GM19025 (cell line): ENCODE measurements around the gene RALGPS2.

Source experiments
- ATAC-seq: cut with Tn5 transposase; IDR thresholded peaks from one replicate; pipeline ENCODE4 v1.9.1; 2021; ENCODE audit warnings: mild to moderate bottlenecking, low read depth, moderate library complexity; ENCODE audit not compliant: unreplicated experiment

The RALGPS2 gene

DNA sequence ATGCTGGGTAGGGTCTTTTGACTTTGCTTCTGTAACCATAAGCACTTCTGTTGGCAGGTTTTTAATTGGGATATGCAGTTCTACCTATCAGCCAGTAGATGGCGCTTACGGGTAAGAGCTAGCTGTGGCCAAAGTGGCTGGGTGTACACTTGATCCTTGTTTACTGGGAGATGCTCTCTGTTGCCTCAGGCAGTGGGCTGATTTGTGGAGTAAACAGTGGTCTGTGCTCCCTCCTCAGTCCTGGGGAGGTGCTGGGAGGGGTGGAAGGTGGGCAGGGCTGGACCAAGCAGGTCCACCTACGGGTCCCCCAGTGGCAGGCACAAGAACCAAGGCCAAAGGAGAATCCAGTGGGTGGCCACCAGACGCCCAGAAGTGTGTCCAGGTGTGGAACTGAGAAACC lies 43.4 kb downstream of the RALGPS2 start:
- ATAC-seq: no peak

DNA sequence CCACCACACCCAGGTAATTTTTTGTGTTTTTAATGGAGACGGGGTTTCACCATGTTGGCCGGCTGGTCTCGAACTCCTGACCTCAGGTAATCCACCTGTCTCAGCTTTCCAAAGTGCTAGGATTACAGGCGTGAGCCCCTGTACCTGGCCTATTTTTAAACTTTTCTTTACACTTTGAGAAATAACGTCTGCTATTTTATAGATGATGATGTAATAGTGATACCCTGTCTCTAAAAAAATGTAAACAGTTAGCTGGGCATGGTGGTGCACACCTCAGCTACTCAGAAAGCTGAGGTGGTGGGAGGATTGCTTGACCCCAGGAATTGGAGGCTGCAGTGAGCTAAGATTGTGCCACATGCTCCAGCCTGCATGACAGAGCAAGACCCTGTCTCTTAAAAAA lies 47.9 kb downstream of the RALGPS2 start:
- no peak for ATAC-seq

DNA sequence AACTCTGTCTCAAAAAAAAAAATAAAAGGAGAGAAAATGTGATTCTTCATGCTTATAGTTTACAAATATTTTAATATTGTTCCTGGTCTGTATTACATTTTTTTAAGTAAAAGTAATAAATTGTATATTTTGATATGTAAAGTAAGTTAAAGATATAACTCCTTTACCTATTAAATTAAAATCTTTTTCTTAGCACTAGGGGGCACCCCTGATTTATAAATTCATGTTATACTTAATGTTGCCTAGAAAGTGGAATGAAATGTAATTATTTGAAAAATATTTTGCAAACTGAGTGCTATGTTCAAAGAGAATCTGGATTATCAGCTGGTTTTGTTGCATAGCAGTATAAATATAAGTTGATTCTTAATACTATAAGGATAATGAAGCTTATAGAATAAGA lies 49.2 kb downstream of the RALGPS2 start:
- no peak for ATAC-seq

DNA sequence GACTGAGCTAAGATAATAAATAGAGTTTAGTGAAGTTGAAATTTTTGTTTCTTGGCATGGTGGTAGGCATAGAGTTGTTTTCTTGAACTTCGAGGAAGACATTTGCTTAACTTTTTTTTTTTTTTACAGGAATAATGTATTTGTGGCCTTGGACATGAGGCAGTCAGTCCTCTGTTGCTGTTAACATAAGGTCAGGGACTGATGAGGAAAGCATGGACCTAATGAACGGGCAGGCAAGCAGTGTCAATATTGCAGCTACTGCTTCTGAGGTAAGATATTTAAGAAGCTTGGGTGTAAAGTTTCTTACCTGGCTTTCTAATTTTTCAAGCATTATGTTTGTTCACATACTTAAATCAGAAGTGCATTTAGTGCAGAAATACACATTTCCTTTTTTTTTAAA lies 51.5 kb downstream of the RALGPS2 start:
- ATAC-seq: no peak

DNA sequence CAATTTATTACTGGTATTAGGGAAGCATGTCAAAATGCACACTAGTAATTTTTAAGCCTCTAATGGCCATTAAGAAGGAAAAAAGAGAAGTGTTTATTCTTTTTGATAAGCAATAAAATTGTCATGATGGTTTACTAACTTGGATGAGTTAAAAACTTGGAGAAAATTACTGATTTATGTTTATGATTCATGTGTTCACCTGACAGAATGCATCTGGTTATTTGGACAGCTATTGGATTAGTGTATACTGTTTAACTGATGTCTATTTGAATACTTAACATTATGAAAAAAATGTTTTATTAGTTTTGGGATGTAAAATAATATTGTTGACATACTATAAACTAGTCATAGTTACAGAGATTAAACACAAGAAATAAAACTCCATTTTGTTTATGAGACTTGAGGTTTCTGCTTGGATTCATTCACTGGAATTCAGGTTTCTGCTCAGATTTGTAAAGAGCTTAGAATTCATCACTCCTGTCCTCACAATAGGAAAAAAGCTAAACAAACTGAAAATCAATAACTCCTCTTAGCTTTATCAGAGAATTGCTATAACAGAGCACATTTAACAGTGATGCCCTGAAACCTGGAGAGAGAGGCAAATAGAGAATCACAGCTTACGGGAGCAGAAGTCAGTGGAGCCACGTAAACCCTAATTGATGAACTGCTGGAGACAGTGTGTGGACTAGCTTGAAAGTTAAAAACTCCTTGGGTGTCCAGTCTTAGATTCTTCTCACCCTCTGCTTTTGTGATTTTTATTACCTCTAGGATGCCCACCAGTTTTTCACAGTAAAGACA lies 56.7 kb downstream of the RALGPS2 start:
- no peak for ATAC-seq

DNA sequence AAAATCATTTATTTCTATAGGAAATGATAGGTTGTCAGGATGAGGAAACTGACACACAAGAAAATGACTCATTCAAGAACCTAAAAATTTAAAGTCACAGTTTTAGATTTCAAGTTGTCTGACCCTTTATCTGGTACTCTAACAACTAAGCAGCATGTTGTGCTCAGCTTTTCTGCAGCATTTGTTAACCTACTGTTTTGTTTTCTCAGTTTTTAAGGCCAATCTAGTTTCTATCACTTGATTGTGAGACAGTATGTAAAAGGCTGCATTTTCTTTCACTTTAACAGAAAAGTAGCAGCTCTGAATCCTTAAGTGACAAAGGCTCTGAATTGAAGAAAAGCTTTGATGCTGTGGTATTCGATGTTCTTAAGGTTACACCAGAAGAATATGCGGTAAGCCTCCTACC lies 59.1 kb downstream of the RALGPS2 start:
- no peak for ATAC-seq

DNA sequence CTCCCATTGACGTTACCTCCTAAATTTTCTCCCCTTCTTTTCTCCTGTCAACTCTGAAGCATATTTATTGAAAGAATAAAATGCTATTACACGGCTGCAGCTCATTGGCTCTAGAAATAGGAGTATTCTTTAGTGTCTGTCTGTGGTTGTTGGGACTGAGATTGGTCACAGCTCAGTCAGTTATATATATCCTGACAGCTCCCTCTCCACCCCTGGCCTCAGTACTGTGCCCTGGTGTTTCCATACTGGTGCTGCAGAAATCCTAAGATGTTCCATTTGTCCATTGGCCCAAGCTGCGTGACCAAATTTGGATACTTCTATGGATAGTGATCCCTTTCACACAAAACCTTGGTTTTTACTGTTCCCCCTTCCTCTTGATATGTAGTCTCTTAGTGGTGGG lies 67.3 kb downstream of the RALGPS2 start:
- no peak for ATAC-seq

DNA sequence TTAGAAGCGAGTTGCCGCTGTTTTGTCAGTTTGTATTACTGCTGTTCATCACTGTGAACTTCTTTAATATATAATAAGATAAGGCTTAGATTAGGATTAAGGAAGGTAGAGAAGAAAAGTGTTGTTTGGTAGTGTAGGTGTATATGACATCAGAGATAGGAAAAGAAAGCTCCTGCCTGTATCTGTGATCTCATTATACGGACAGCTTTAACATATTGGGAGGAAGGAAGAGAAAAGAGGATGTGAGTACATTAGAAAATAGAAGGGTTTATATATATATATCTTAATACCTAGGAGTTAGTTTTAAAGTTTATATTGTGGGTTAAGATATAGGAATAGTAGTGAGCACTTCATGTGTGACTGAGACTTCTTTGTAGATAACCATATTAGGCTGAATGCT lies 71.0 kb downstream of the RALGPS2 start:
- ATAC-seq: no peak

DNA sequence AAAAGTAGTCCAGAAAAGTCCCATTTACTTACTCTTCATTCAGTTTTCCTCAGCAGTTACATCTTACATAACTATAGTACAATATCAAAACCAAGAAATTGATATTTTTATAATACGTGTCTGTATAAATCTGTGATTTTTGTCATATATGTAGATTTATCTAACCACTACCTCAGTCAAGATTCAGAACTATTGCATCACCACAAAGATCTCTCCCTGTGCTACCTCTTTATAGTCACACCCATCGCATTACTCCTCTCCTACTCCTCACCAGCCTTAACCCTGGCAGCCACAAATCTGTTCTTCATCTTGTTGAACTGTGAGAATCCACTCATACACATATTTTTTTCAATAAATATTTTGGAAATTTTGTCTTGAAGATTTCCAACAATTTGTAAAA lies 72.5 kb downstream of the RALGPS2 start:
- ATAC-seq: no peak

DNA sequence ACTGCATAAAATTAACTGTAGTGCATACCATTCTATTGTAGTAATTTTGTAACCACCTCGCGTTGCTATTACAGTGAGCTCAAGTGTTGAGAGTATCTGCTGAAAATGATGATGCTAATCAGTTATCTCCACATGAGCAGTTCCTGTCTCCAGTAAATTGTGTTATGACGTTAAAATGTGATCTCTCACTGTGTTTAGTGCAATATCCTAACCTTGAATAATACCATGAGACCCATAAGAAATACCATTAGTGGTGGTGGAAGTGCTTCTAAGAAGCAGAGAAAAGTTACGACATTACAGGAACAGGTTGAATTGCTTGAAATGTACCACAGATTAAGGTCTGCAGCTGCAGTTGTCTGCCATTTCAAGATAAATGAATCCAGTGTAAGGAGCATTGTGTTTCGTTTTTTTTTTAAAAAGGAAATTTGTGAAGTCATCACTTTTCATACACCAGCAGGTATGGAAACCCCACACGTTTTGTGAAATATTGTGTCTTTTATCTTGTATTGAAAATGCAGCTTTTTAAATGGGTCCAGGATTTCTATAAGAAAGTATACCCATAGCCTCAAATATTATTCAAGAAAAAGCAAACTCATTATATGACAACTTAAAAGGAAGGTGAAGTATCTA lies 73.3 kb downstream of the RALGPS2 start:
- ATAC-seq: no peak

DNA sequence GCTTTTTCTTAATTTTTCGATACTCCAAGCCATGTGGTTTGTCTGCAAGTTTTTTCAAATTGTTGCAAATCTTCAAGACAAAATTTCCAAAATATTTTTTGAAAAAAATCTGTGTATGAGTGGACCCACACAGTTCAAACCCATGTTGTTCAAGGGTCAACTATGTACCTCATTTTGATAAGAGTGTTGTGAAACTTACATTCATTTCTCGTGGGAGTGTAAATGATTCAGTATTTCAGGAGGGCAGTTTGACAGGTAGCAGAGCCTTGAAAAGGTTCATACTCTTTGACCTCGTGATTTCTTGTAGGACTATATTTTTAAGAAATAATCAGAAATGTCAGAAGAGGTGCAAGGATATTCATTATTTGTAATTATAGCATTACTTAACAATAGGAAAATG lies 77.8 kb downstream of the RALGPS2 start:
- no peak for ATAC-seq

DNA sequence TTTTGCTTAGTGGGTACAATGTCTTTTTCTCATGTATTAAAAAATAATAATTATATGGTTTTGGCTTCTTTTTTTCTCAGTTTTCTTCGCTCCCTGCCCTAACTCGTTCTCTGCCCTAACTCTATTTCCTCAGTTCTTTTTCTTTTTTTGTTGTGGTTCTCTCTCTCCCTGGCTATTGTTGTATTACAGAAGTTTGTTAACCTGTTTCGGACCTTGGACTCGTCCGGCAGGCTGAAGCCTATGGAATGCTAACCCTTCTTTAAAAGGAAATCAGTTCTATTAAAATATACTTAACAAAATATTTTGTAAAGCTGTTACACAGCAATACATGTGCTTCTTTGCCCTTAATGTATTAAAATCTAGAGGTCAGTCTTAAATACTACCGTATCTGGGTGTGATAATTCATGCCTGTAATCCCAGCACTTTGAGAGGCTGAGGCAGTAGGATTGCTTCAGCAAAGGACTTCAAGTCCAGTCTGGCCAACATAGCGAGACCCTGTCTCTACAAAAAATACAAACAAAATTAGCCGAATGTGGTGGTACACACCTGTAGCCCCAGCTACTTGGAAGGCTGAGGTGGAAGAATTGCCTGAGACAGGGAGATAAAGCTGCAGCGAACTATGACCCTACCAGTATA lies 81.7 kb downstream of the RALGPS2 start:
- no peak for ATAC-seq

DNA sequence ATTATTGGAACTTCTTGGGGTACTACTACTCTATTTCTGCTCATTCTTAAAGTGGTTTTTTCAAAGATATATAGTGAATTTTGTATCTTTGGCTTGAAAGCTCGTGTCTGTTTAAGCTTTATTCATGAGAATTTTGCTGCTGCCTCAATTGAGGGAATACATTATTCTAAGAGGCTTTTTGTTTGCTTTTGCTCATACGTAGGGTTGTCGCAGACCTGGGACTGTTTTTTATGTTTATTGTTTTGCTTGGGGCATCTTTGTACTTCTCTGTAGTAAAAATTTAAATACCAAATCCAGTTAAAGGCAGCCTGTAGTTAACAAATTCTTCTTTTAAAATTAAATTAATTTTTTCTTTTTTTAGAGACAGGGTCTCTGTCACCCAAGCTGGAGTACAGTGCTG lies 83.5 kb downstream of the RALGPS2 start:
- no peak for ATAC-seq

DNA sequence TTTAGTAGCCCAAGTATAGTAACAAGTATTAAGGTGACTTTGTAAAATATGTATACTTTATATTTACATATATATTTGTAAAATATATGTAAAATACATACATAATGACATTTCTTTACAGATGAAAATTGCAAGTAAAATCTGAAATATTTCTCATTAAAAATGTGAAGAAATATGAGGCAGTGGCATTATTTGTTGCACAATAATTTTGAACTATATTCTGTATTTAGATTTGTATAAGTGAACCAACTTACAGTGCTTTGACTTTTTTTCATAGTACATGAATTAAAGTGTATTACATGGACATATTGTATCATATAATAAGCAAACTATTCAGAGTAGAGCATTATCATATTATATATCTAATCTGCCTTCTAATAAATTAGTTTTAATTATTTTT lies 85.5 kb downstream of the RALGPS2 start:
- ATAC-seq: no peak

DNA sequence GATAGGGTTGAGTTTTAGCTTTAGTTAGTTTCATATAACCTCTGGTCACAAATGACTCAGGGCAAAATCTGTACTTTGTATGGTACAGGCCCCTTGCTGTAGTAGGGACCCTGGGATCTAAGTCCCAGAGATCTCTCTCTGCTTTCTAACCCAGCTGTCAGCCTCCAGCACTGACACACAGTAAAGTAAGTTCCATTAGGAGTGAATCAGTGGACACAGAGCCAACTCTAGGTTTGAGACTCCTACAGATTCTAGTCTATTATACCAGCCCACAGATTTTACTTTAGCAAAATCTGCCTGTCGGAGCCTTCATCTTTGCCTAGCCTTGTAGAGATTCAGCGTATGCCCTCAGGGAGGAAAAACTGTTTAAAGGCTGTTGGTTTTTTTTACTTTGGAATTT lies 93.4 kb downstream of the RALGPS2 start:
- no peak for ATAC-seq

DNA sequence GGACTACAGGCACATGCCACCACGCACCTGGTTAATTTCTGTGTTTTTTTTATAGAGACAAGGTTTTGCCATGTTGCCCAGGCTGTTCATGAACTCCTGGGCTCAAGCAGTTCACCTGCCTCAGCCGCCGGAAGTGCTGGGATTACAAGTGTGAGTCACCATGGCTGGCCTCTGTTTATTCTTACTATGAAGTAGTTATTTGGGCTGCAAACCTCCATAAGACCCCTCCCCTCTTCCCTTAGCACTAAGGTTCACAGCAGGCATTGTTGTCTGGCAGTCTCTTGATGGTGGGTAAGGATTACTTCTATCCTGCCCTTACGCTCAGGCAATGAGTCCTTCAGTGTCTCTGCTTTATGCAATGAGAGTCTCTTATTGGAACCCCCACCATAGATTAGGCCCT lies 94.1 kb downstream of the RALGPS2 start:
- ATAC-seq: no peak

DNA sequence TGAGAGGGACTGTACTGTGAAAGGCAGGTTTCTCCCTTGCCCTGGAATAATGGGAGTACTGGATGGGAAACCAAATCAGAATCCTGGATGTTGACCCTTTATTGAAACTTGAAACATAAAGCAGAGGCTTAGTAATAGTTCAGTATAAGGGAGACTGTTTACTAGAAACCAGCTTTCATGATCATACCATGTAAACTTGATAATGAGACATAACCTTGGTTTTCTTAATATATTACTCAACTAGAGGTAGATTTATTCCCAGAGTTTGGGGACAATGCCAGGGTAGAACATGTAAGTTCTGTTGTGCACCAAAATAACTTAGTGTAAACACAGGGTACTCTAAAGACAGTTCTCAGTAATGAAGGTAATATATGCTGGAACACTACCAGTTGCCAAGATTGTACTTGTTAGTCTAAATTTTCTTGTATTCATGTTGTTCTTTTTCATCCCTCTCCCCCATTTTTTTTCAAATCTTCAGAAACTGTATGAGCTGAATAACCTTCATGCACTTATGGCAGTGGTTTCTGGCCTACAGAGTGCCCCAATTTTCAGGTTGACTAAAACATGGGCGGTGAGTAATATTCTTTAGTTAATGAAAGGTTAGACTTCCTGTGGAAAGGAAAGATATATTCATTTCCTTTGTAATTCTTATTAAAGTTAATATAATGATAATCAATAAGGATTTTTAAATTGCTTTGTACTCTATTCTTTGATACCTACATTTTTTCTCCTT lies 96.3 kb downstream of the RALGPS2 start:
- ATAC-seq: no peak

DNA sequence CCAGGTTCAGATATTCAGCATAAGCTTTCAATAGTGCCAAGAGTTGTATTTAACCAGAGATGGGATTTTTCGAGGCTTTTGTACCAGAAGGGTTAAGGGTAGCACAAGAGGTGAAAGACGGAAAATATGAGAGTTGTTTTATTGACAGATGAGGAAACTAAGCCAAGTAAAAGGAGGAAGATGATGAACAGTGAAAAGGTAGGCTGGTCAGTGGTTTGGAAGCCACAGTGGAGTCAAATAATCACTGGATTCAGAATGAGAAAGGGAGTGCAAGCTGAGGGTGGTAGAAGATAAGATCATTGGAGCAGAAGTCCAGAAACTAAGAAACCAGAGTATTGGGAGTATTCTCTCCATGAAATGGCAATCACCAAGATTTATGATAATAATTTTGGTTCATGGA lies 100.1 kb downstream of the RALGPS2 start:
- ATAC-seq: no peak

DNA sequence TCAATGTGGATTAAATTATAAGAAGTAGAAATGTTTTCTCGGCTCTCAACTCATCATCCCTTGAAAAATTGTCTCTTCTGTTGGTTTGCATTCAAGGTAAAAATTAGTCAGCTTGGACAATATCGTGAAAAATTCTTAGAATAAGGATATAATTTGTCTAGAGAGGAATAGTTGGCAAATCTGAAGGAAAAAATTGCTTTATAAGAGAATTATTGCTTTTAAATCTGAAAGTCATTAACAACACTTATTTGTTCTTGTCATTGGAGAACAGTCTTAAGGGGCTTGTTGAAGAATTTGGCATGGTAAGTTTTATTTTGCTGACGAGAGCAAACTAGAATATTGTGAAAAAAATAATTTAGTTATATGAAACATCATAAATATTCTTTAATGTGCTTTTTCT lies 119.4 kb downstream of the RALGPS2 start:
- ATAC-seq: no peak

DNA sequence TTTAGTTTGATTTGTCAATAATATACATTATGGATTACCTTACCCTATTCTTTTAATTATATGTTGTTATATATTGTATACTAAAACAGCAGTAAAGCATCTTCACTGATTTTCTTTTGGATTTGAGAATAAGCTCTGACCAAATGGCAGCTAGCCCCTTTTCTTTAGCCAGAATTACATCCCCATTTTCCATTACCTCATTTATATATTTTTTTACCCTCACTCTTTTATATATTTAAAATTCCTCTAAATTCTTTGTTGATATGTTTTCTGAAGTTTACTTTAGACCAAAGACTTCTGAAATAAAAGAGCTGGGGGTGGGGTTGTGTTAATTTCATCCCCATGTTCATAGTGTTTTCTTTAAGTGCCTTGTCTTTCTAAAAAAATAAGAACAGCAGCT lies 121.3 kb downstream of the RALGPS2 start:
- ATAC-seq: no peak

DNA sequence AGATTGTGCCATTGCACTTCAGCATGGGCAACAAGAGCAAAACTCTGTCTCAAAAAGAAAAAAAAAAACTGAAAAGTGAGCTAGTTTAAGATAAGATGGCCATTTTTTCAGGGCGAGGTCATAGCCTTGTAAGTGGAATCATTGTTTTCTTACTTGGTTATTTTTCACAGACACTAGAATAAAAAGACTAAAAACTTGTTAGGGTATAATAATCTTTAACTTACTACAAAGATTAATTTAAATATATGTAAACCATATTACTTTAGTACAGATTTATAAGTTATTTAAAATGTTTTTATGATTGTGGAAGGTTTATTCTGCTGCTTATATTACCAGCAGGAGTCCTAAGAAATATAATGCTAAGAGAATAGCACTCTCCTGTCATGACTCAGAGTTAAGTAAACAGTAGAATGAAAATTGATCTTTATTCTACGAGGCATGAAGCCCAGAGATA lies 122.4 kb downstream of the RALGPS2 start:
- ATAC-seq: no peak
